HCT116 (cell line): Measurements from ENCODE around the gene PXDN. TPM values are rescaled to one million over a fixed set of nuclear protein-coding genes. Genes with fewer than 3 reads are reported as not detected.

Experiments used
- ATAC-seq: fragments of 200-7000 bp; cut with Tn5 transposase; 2 replicates; pipeline ENCODE4 v1.9.1; 2020; ENCODE audit warnings: mild to moderate bottlenecking, moderate library complexity
- BruUV-seq: library from RNA; stranded (reverse); fragments of 400-500 nt; replicated peaks from 2 replicates; lab custom pipeline; 2021; lab: Mats Ljungman, UMichigan
- CTCF ChIA-PET: fragments of 300-600 bp; sonication (Branson Sonifier 250); formaldehyde crosslinking; loops from one replicate; lab custom pipeline; 2021; ENCODE audit warnings: antibody characterized with exemption; lab: Charles Lee
- POLR2A ChIA-PET: fragments of 300-600, 350-600 bp; sonication (Branson Sonifier 250); formaldehyde crosslinking; loops from one replicate; lab custom pipeline; 2021; ENCODE audit warnings: antibody characterized with exemption; lab: Charles Lee
- RAD21 ChIA-PET, 2 experiments: fragments of 300-600 bp; sonication (Branson Sonifier 250); formaldehyde crosslinking; loops; one replicate each; lab custom pipeline; 2023; ENCODE audit warnings: low total read pairs in 2 of 2; ENCODE audit not compliant: uncharacterized antibody in 2 of 2, unreplicated experiment in 2 of 2, low non-redundant PET in 1 of 2; lab: Charles Lee
- DNase-seq: peaks from one replicate; pipeline ENCODE4 v3.0.0-alpha.2; 2010; ENCODE audit warnings: low read depth, low spot score
- H2AFZ ChIP-seq: fragments of 200-600 bp; shearing (Covaris generic), sonication (generic); 2 replicates; pipeline ENCODE4 v1.6.1; 2017; ENCODE audit warnings: low read depth, mixed run types, mixed read lengths, antibody characterized with exemption, low read length; ENCODE audit not compliant: poor library complexity, severe bottlenecking
- H3K27ac ChIP-seq: 2 replicates; pipeline ENCODE4 v1.5.1; 2012; ENCODE audit warnings: low read depth, low read length
- H3K27me3 ChIP-seq: fragments of 200-600 bp; sonication (generic); 2 replicates; pipeline ENCODE4 v1.6.1; 2016; ENCODE audit warnings: mixed run types, low read length, mixed read lengths; ENCODE audit not compliant: insufficient read depth
- H3K36me3 ChIP-seq, 2 experiments: fragments of 200-500 bp in 1 of 2; fragments of 200-600 bp in 1 of 2; sonication (Bioruptor generic) in 1 of 2; sonication (generic) in 1 of 2; 2 replicates each; pipeline versions ENCODE4 v1.5.1 to v1.6.1; 2014 to 2016; ENCODE audit warnings: low read length in 2 of 2, inconsistent platforms in 1 of 2, mixed read lengths in 1 of 2, mixed run types in 1 of 2; ENCODE audit not compliant: insufficient read depth in 2 of 2, control insufficient read depth in 1 of 2
- H3K4me1 ChIP-seq, 2 experiments: fragments of 200-600 bp in 1 of 2; sonication (generic) in 1 of 2; 2 replicates each; pipeline versions ENCODE4 v1.5.1 to v1.6.1; 2012 to 2017; ENCODE audit warnings: low read length in 2 of 2, inconsistent platforms in 1 of 2, mild to moderate bottlenecking in 1 of 2, mixed read lengths in 1 of 2, mixed run types in 1 of 2, moderate library complexity in 1 of 2; ENCODE audit not compliant: insufficient read depth in 2 of 2, control insufficient read depth in 1 of 2
- H3K4me2 ChIP-seq: fragments of 200-600 bp; sonication (generic); 2 replicates; pipeline ENCODE4 v1.6.1; 2017; ENCODE audit warnings: mixed run types, low read length, mixed read lengths
- H3K4me3 ChIP-seq, 2 experiments: fragments of 200-600 bp in 1 of 2; sonication (generic) in 1 of 2; replicated peaks in 1 of 2; 2 replicates each; pipeline ENCODE4 v1.5.1; 2011 to 2016; ENCODE audit warnings: low read length in 2 of 2, control low read depth in 1 of 2, low read depth in 1 of 2, mild to moderate bottlenecking in 1 of 2, mixed read lengths in 1 of 2, mixed run types in 1 of 2
- H3K79me2 ChIP-seq: fragments of 200-600 bp; sonication (generic); 2 replicates; pipeline ENCODE4 v1.6.1; 2017; ENCODE audit warnings: mild to moderate bottlenecking, mixed run types, low read length, moderate library complexity, mixed read lengths; ENCODE audit not compliant: insufficient read depth
- H3K9ac ChIP-seq: fragments of 200-600 bp; sonication (generic); 2 replicates; pipeline ENCODE4 v1.6.1; 2016; ENCODE audit warnings: low read length, mixed read lengths
- H3K9me2 ChIP-seq: fragments of 200-600 bp; sonication (generic), shearing (Covaris generic); 2 replicates; pipeline ENCODE4 v1.6.1; 2017; ENCODE audit warnings: mixed run types, mild to moderate bottlenecking, moderate library complexity; ENCODE audit not compliant: insufficient read depth
- H3K9me3 ChIP-seq, 2 experiments: fragments of 200-500 bp in 1 of 2; fragments of 200-600 bp in 1 of 2; sonication (Bioruptor generic) in 1 of 2; sonication (generic) in 1 of 2; 2 replicates each; pipeline ENCODE4 v1.6.1; 2014 to 2017; ENCODE audit warnings: low read length in 2 of 2, mixed read lengths in 2 of 2, inconsistent platforms in 1 of 2, low read depth in 1 of 2, mild to moderate bottlenecking in 1 of 2, mixed run types in 1 of 2, moderate library complexity in 1 of 2; ENCODE audit not compliant: control insufficient read depth in 1 of 2, insufficient read depth in 1 of 2
- H4K20me1 ChIP-seq: fragments of 200-600 bp; sonication (generic), shearing (Covaris generic); 2 replicates; pipeline ENCODE4 v1.6.1; 2017; ENCODE audit warnings: mixed run types, mild to moderate bottlenecking, moderate library complexity; ENCODE audit not compliant: insufficient read depth
- CBX3 ChIP-seq: IDR thresholded peaks from 2 replicates; pipeline ENCODE4 v1.6.1; 2012; ENCODE audit warnings: low read depth
- CEBPB ChIP-seq: IDR thresholded peaks from 2 replicates; pipeline ENCODE4 v1.6.1; 2012; ENCODE audit warnings: low read depth
- CTCF ChIP-seq, 3 experiments: fragments of 200-600 bp in 1 of 3; sonication (generic) in 1 of 3; IDR thresholded peaks in 2 of 3; conservative IDR thresholded peaks in 1 of 3; 2 replicates each; pipeline ENCODE4 v1.5.1; 2012 to 2017; ENCODE audit warnings: low read depth in 2 of 3, low read length in 2 of 3, antibody characterized with exemption in 1 of 3, borderline replicate concordance in 1 of 3, control low read depth in 1 of 3, mild to moderate bottlenecking in 1 of 3, mixed read lengths in 1 of 3, mixed run types in 1 of 3, moderate library complexity in 1 of 3; ENCODE audit not compliant: insufficient read depth in 1 of 3
- EGR1 ChIP-seq: IDR thresholded peaks from 2 replicates; pipeline ENCODE4 v1.6.1; 2012; ENCODE audit warnings: low read depth
- ELF1 ChIP-seq: IDR thresholded peaks from 2 replicates; pipeline ENCODE4 v1.6.1; 2012; ENCODE audit warnings: low read depth, borderline replicate concordance
- EZH2 ChIP-seq: fragments of 200-600 bp; sonication (generic); IDR thresholded peaks from 2 replicates; pipeline ENCODE4 v1.6.1; 2017; ENCODE audit warnings: antibody characterized with exemption, mixed run types
- FOSL1 ChIP-seq: IDR thresholded peaks from 2 replicates; pipeline ENCODE4 v1.6.1; 2012; ENCODE audit warnings: low read depth
- JUND ChIP-seq: IDR thresholded peaks from 2 replicates; pipeline ENCODE4 v1.6.1; 2012
- MAX ChIP-seq: IDR thresholded peaks from 2 replicates; pipeline ENCODE4 v1.6.1; 2012
- POLR2A ChIP-seq: IDR thresholded peaks from 2 replicates; pipeline ENCODE4 v1.7.0; 2011; ENCODE audit warnings: borderline replicate concordance; ENCODE audit not compliant: insufficient read depth, insufficient read length; ENCODE audit errors: extremely low read depth
- POLR2AphosphoS5 ChIP-seq: IDR thresholded peaks from 2 replicates; pipeline ENCODE4 v1.6.1; 2011; ENCODE audit warnings: mild to moderate bottlenecking, low read depth, low read length, moderate library complexity
- RAD21 ChIP-seq: IDR thresholded peaks from 2 replicates; pipeline ENCODE4 v1.6.1; 2012; ENCODE audit warnings: low read depth, mild to moderate bottlenecking
- REST ChIP-seq: IDR thresholded peaks from 2 replicates; pipeline ENCODE4 v1.6.1; 2012; ENCODE audit warnings: low read depth
- SIN3A ChIP-seq: IDR thresholded peaks from 2 replicates; pipeline ENCODE4 v1.6.1; 2012; ENCODE audit warnings: low read depth
- SRF ChIP-seq: IDR thresholded peaks from 2 replicates; pipeline ENCODE4 v1.6.1; 2012; ENCODE audit warnings: low read depth
- TCF7L2 ChIP-seq: IDR thresholded peaks from 2 replicates; pipeline ENCODE4 v1.7.0; 2011; ENCODE audit warnings: borderline replicate concordance, inconsistent platforms; ENCODE audit not compliant: insufficient read depth, insufficient read length; ENCODE audit errors: extremely low read depth
- ZBTB33 ChIP-seq: IDR thresholded peaks from 2 replicates; pipeline ENCODE4 v1.6.1; 2011; ENCODE audit warnings: mild to moderate bottlenecking, low read length, moderate library complexity; ENCODE audit not compliant: insufficient replicate concordance; ENCODE audit errors: extremely low read depth
- ZFX ChIP-seq: fragments of 450-650 bp; IDR thresholded peaks from 2 replicates; pipeline ENCODE4 v1.6.1; 2017
- ZNF274 ChIP-seq: fragments of 200-500 bp; sonication (Bioruptor generic); IDR thresholded peaks from 2 replicates; pipeline ENCODE4 v1.6.1; 2014; ENCODE audit warnings: mild to moderate bottlenecking, low read depth, low read length, inconsistent platforms
- intact Hi-C: fragments of 100-400 bp; cut with micrococcal nuclease; formaldehyde crosslinking; loops from 2 replicates; pipeline ENCODE4 v1.10.0; 2022
- total RNA-seq: library from RNA; stranded (reverse); gene quantifications from one replicate; pipeline ENCODE4 v1.2.1, GENCODE V29; 2021; ENCODE audit not compliant: unreplicated experiment

Gene PXDN
- total RNA-seq, 1 experiment from 2014 or later = 10.7 TPM

GRCh38 chr2:1635823-1636222 is 108.5 kb downstream of the PXDN start:
- no peak for TF ChIP-seq ELF1
- no peak for TF ChIP-seq CBX3
- no peak for TF ChIP-seq CEBPB
- TF ChIP-seq POLR2AphosphoS5 = no peak
- no peak for TF ChIP-seq CTCF (IDR thresholded peaks at IDR 0.05 in 2 of 3, conservative IDR thresholded peaks at IDR 0.05 in 1 of 3; ENCODE audit: borderline replicate concordance in 1 of 3, insufficient read depth in 1 of 3, low read depth in 2 of 3, low read length in 2 of 3)
- no peak for TF ChIP-seq RAD21
- no peak for TF ChIP-seq EGR1
- no peak for TF ChIP-seq ZNF274
- no peak for TF ChIP-seq POLR2A
- no peak for TF ChIP-seq FOSL1
- no peak for TF ChIP-seq ZBTB33
- TF ChIP-seq EZH2 = no peak
- no peak for TF ChIP-seq SIN3A
- TF ChIP-seq SRF = no peak
- no peak for TF ChIP-seq TCF7L2
- no peak for TF ChIP-seq ZFX
- TF ChIP-seq REST = no peak
- no peak for TF ChIP-seq MAX
- TF ChIP-seq JUND = no peak
- ChIA-PET RAD21 (no interaction called here), CTCF (no interaction called here), POLR2A (no interaction called here)
- no peak for DNase-seq
- Histone ChIP-seq H3K4me3 (no peak overlapping the region), H3K27me3 (0 out of 2 replicates have a peak, but pooled peaks cover 4% of the 10 kb centered on the region), H3K9me3 (no peaks in the 10 kb centered on the region), H3K9ac (no peak overlapping the region), H3K27ac (no peak overlapping the region), H3K4me2 (no peak overlapping the region), H3K9me2 (no peaks in the 10 kb centered on the region), H2AFZ (no peak overlapping the region), H3K79me2 (no peaks in the 10 kb centered on the region), H3K36me3 (no peaks in the 10 kb centered on the region; a peak in 1 of 4 replicates), H3K4me1 (no peaks in the 10 kb centered on the region; a peak in 1 of 4 replicates), H4K20me1 (no peaks in the 10 kb centered on the region)
- ATAC-seq = no peak
- no TSS peak for BruUV-seq
- intact Hi-C loops = no loop called here
